ENCODE data around the gene SGPP1. TPM values are rescaled to one million over a fixed set of nuclear protein-coding genes. Genes with fewer than 3 reads are reported as not detected.

SGPP1 gene
- total RNA-seq, 6 experiments from 2014 or later, result 20.5 to 25.8 (median 22.7) TPM

- peak overlapping the region; percentile 45; the same call in 1 of the 2 replicates for H3K27ac Mint-ChIP-seq
- no peak for TF ChIP-seq CTCF (IDR thresholded peaks at IDR 0.05)
- H3K4me1 Mint-ChIP-seq (ENCODE audit: low read depth), result peaks cover 30% of the 10 kb centered on the region
- no peaks in the 10 kb centered on the region; the same call in 1 of the 2 replicates for H3K27me3 Mint-ChIP-seq (ENCODE audit: insufficient read depth)
- peak overlapping the region; percentile 22; the same call in 1 of the 2 replicates for H3K4me3 Mint-ChIP-seq
- H3K36me3 Mint-ChIP-seq (ENCODE audit: low read depth), result no peaks in the 10 kb centered on the region
- H3K9me3 Mint-ChIP-seq, result no peaks in the 10 kb centered on the region
- peak; percentile 84 for DNase-seq
Observed at GRCh38 chr14:63654346-63654745, 73.5 kb downstream of the SGPP1 start.

GRCh38 chr14:63652406-63652805, 75.5 kb downstream of the SGPP1 start:
- Mint-ChIP-seq H3K27ac (no peak overlapping the region), H3K4me3 (no peak overlapping the region), H3K36me3 (ENCODE audit: low read depth) (no peaks in the 10 kb centered on the region), H3K9me3 (no peaks in the 10 kb centered on the region), H3K4me1 (ENCODE audit: low read depth) (peaks cover 38% of the 10 kb centered on the region), H3K27me3 (ENCODE audit: insufficient read depth) (no peaks in the 10 kb centered on the region; the same call in 1 of the 2 replicates)
- TF ChIP-seq CTCF (IDR thresholded peaks at IDR 0.05), result no peak
- DNase-seq, result no peak

GRCh38 chr14:63650256-63650952, 77.5 kb downstream of the SGPP1 start:
- H3K4me1 Mint-ChIP-seq (ENCODE audit: low read depth), result peaks cover 32% of the 10 kb centered on the region
- H3K27ac Mint-ChIP-seq, result no peak overlapping the region
- DNase-seq, result no peak
- H3K36me3 Mint-ChIP-seq (ENCODE audit: low read depth), result no peaks in the 10 kb centered on the region
- no peaks in the 10 kb centered on the region for H3K9me3 Mint-ChIP-seq
- H3K27me3 Mint-ChIP-seq (ENCODE audit: insufficient read depth), result no peaks in the 10 kb centered on the region; the same call in 1 of the 2 replicates
- TF ChIP-seq CTCF (IDR thresholded peaks at IDR 0.05), result no peak
- H3K4me3 Mint-ChIP-seq, result no peak overlapping the region

- no peak overlapping the region; the same call in 1 of the 2 replicates for H3K27ac Mint-ChIP-seq
- H3K36me3 Mint-ChIP-seq (ENCODE audit: low read depth), result no peaks in the 10 kb centered on the region
- DNase-seq, result no peak
- H3K9me3 Mint-ChIP-seq, result no peaks in the 10 kb centered on the region
- TF ChIP-seq CTCF (IDR thresholded peaks at IDR 0.05), result no peak
- H3K4me3 Mint-ChIP-seq, result no peak overlapping the region; the same call in 1 of the 2 replicates
- peaks cover 18% of the 10 kb centered on the region for H3K4me1 Mint-ChIP-seq (ENCODE audit: low read depth)
- H3K27me3 Mint-ChIP-seq (ENCODE audit: insufficient read depth), result no peaks in the 10 kb centered on the region; the same call in 1 of the 2 replicates
Observed at GRCh38 chr14:63647696-63648410, 80.0 kb downstream of the SGPP1 start.

- Mint-ChIP-seq H3K4me1 (ENCODE audit: low read depth) (peaks cover 12% of the 10 kb centered on the region), H3K36me3 (ENCODE audit: low read depth) (no peaks in the 10 kb centered on the region; the same call in 1 of the 2 replicates), H3K27ac (no peak overlapping the region), H3K27me3 (ENCODE audit: insufficient read depth) (peaks cover 2% of the 10 kb centered on the region; the same call in 1 of the 2 replicates), H3K4me3 (no peak overlapping the region), H3K9me3 (no peaks in the 10 kb centered on the region)
- DNase-seq, result no peak
- TF ChIP-seq CTCF (IDR thresholded peaks at IDR 0.05), result no peak
Observed at GRCh38 chr14:63644741-63645140, 83.1 kb downstream of the SGPP1 start.
